ENCODE results near the gene GLI3.

GLI3 gene

DNA sequence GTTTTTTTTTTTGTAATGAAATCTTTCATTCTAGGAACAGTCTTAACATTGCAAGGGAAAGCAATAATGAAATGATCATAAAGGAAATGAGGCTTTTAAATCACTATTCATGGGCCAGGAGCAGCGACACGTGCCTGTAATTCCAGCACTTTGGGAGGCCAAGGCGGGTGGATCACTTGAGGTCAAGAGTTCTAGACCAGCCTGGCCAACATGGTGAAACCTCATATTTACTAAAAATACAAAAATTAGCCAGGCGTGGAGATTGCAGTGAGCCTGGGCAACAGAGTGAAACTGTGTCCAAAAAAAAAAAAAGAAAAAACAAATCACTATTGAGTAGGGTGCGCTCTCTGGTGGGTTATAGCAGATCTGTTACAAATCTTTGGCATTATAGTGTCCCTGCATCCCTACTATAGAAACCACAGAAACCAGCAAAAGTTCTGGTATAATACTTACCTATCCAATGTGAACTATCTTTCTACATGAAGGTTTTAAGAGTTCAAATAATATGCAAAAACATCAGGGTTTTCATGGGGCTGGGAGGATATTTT lies 72.1 kb downstream of the GLI3 start:
- no peak overlapping the region for H3K4me3 ChIP-seq (ENCODE audit: low read depth, low read length)
- no peak overlapping the region for H3K27ac ChIP-seq (ENCODE audit: extremely low read depth, low read depth, low read length)
- TF ChIP-seq KLF7 (tag by site-specific recombination; IDR thresholded peaks at IDR 0.05; ENCODE audit: borderline replicate concordance) (no peak), ZNF394 (tag by site-specific recombination; IDR thresholded peaks at IDR 0.05; ENCODE audit: borderline replicate concordance) (no peak), ZNF585B (tag by site-specific recombination; IDR thresholded peaks at IDR 0.05) (no peak)
- POLR2A ChIA-PET = no interaction called here
- H3K36me3 ChIP-seq (ENCODE audit: control insufficient read depth in 2 of 2, insufficient read depth in 1 of 2, low read length in 2 of 2) = no peaks in the 10 kb centered on the region; a peak in 1 of 3 replicates
- H3K4me1 ChIP-seq (ENCODE audit: control insufficient read depth, insufficient read depth, low read length) = peaks cover 20% of the 10 kb centered on the region
- CTCF ChIA-PET = no interaction called here
- H3K9me3 ChIP-seq (ENCODE audit: control insufficient read depth, insufficient read depth, low read depth, low read length) = no peaks in the 10 kb centered on the region

DNA sequence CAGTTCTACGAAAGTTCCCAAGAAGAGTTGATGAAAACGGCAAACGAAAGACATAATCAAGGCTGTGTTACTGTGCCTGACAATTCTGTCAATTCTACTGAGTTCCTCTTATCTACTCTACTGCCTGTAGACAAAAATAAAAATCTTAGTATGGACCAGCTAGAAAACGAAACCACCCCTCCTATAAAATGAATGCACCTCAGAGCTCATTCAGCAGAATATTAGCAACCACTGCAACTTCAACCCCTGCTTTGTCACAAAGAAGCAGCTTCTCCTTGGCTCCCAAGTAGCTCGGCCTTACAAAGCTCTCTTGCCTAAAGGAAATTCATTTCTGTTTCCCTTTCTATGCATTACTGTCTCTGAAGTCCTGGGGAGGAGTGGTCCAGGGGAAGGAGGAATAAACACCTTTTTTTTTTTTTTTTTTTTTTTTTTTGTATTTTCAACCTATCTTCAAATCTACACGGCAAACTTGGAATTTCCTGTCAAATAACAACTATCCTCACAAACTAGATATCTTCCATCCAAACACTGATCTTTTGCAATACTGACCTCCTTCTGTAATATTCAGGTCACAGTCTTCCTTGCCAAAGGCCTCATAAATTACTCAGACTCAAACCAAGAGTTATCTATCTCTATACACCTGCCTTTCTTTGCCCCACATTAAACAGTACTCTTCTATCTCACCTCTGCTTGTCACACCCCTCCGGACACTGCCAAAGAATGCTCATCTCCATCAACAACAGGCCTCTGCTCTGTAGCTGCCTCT lies 74.3 kb downstream of the GLI3 start:
- Histone ChIP-seq H3K36me3 (ENCODE audit: control insufficient read depth in 2 of 2, insufficient read depth in 1 of 2, low read length in 2 of 2) (no peaks in the 10 kb centered on the region; a peak in 1 of 3 replicates), H3K9me3 (ENCODE audit: control insufficient read depth, insufficient read depth, low read depth, low read length) (no peaks in the 10 kb centered on the region), H3K27ac (ENCODE audit: extremely low read depth, low read depth, low read length) (no peak overlapping the region), H3K4me1 (ENCODE audit: control insufficient read depth, insufficient read depth, low read length) (peaks cover 19% of the 10 kb centered on the region), H3K4me3 (ENCODE audit: low read depth, low read length) (no peak overlapping the region)
- TF ChIP-seq ZNF404 (tag by site-specific recombination; IDR thresholded peaks at IDR 0.05) (no peak), KLF7 (tag by site-specific recombination; IDR thresholded peaks at IDR 0.05; ENCODE audit: borderline replicate concordance) (no peak), ZNF362 (tag by site-specific recombination; IDR thresholded peaks at IDR 0.05) (peak; percentile 78)
- POLR2A ChIA-PET = interaction anchor here (0.7 kb wide), 1 partner anchor 91 kb away, joined by 5 read pairs; no protein-coding TSS in a partner anchor
- CTCF ChIA-PET = interaction anchor here (0.5 kb wide), 2 partner anchors 61 to 179 kb away, joined by 3 to 6 read pairs; no protein-coding TSS in a partner anchor

- no peak overlapping the region for H3K4me3 ChIP-seq (ENCODE audit: low read depth, low read length)
- H3K36me3 ChIP-seq (ENCODE audit: control insufficient read depth in 2 of 2, insufficient read depth in 1 of 2, low read length in 2 of 2) = no peaks in the 10 kb centered on the region; a peak in 1 of 3 replicates
- ChIA-PET CTCF (no interaction called here), POLR2A (no interaction called here)
- H3K4me1 ChIP-seq (ENCODE audit: control insufficient read depth, insufficient read depth, low read length) = peaks cover 16% of the 10 kb centered on the region
- no peak overlapping the region for H3K27ac ChIP-seq (ENCODE audit: extremely low read depth, low read depth, low read length)
- TF ChIP-seq, protein P1, sequence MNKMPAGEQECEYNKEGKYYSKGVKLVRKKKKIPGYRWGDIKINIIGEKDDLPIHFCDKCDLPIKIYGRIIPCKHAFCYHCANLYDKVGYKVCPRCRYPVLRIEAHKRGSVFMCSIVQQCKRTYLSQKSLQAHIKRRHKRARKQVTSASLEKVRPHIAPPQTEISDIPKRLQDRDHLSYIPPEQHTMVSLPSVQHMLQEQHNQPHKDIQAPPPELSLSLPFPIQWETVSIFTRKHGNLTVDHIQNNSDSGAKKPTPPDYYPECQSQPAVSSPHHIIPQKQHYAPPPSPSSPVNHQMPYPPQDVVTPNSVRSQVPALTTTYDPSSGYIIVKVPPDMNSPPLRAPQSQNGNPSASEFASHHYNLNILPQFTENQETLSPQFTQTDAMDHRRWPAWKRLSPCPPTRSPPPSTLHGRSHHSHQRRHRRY (tag by site-specific recombination; IDR thresholded peaks at IDR 0.05) = no peak
- peak; percentile 40; the same call in 1 of the 2 replicates for TF ChIP-seq ZBTB20 (tag by site-specific recombination; IDR thresholded peaks at IDR 0.05)
- H3K9me3 ChIP-seq (ENCODE audit: control insufficient read depth, insufficient read depth, low read depth, low read length) = no peaks in the 10 kb centered on the region
Measured at GRCh38 chr7:42161719-42162118, 75.3 kb downstream of the GLI3 start.

GRCh38 chr7:42161110-42161509 lies 75.9 kb downstream of the GLI3 start:
- POLR2A ChIA-PET = no interaction called here
- CTCF ChIA-PET = no interaction called here
- H3K36me3 ChIP-seq (ENCODE audit: control insufficient read depth in 2 of 2, insufficient read depth in 1 of 2, low read length in 2 of 2) = no peaks in the 10 kb centered on the region
- H3K27ac ChIP-seq (ENCODE audit: extremely low read depth, low read depth, low read length) = no peak overlapping the region
- no peaks in the 10 kb centered on the region for H3K9me3 ChIP-seq (ENCODE audit: control insufficient read depth, insufficient read depth, low read depth, low read length)
- peaks cover 20% of the 10 kb centered on the region for H3K4me1 ChIP-seq (ENCODE audit: control insufficient read depth, insufficient read depth, low read length)
- no peak for TF ChIP-seq SCRT1 (tag by site-specific recombination; IDR thresholded peaks at IDR 0.05; ENCODE audit: borderline replicate concordance)
- no peak for TF ChIP-seq ZNF37A (tag by site-specific recombination; IDR thresholded peaks at IDR 0.05)
- TF ChIP-seq ZNF350 (tag by site-specific recombination; IDR thresholded peaks at IDR 0.05) = no peak
- no peak for TF ChIP-seq ZSCAN16 (tag by site-specific recombination; IDR thresholded peaks at IDR 0.05)
- TF ChIP-seq ZNF704 (tag by site-specific recombination; IDR thresholded peaks at IDR 0.05) = no peak
- TF ChIP-seq, protein P2, sequence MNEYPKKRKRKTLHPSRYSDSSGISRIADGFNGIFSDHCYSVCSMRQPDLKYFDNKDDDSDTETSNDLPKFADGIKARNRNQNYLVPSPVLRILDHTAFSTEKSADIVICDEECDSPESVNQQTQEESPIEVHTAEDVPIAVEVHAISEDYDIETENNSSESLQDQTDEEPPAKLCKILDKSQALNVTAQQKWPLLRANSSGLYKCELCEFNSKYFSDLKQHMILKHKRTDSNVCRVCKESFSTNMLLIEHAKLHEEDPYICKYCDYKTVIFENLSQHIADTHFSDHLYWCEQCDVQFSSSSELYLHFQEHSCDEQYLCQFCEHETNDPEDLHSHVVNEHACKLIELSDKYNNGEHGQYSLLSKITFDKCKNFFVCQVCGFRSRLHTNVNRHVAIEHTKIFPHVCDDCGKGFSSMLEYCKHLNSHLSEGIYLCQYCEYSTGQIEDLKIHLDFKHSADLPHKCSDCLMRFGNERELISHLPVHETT (tag by site-specific recombination; IDR thresholded peaks at IDR 0.05) = no peak
- no peak for TF ChIP-seq ZFP69B (tag by site-specific recombination; IDR thresholded peaks at IDR 0.05)
- H3K4me3 ChIP-seq (ENCODE audit: low read depth, low read length) = no peak overlapping the region
